GM12878 (cell line): Measurements from ENCODE around the gene NAV1. TPM values are rescaled to one million over a fixed set of nuclear protein-coding genes. Genes with fewer than 3 reads are reported as not detected.

Source experiments
- ATAC-seq: fragments of 200-7000 bp; cut with Tn5 transposase; 3 replicates; pipeline ENCODE4 v1.9.1; 2020; ENCODE audit warnings: mild to moderate bottlenecking, moderate library complexity
- BruUV-seq: library from RNA; stranded (reverse); fragments of 400-500 nt; replicated peaks from 2 replicates; lab custom pipeline; 2021; lab: Mats Ljungman, UMichigan
- CTCF ChIA-PET: fragments of 300-600 bp; sonication (Branson Sonifier 250); formaldehyde crosslinking; extraction: SDS; loops from one replicate; lab custom pipeline; 2021; ENCODE audit warnings: inconsistent platforms; lab: Yijun Ruan, JAX
- POLR2A ChIA-PET: fragments of 350-600 bp; formaldehyde crosslinking; extraction: SDS; loops from one replicate; lab custom pipeline; 2021; ENCODE audit warnings: inconsistent platforms; lab: Charles Lee
- RAD21 ChIA-PET: fragments of 300-600 bp; sonication (Branson Sonifier 250); formaldehyde crosslinking; loops from one replicate; lab custom pipeline; 2023; ENCODE audit warnings: antibody characterized with exemption; ENCODE audit not compliant: unreplicated experiment; lab: Charles Lee
- SMC1A ChIA-PET: fragments of 300-600 bp; sonication (Branson Sonifier 250); formaldehyde crosslinking; loops from one replicate; lab custom pipeline; 2023; ENCODE audit not compliant: unreplicated experiment, uncharacterized antibody; lab: Charles Lee
- DNase-seq: peaks from one replicate; pipeline ENCODE4 v3.0.0-alpha.2; 2011; ENCODE audit warnings: low read depth, low spot score
- FAIRE-seq: peaks from 3 replicates; lab custom pipeline; 2011; peaks lifted over from hg19 to GRCh38; lab: Jason Lieb, UNC
- H2AFZ ChIP-seq: 2 replicates; pipeline ENCODE4 v1.6.0; 2011; ENCODE audit warnings: low read depth, low read length, control low read depth; ENCODE audit not compliant: control insufficient read depth
- H3K27ac ChIP-seq: 2 replicates; pipeline ENCODE4 v1.5.1; 2011; ENCODE audit warnings: control low read depth; ENCODE audit not compliant: control insufficient read depth, insufficient read depth
- H3K27me3 ChIP-seq, 2 experiments: replicated peaks in 1 of 2; 2 replicates each; pipeline versions ENCODE4 v1.6.0 to v1.6.1; 2011; ENCODE audit warnings: low read length in 1 of 2; ENCODE audit not compliant: control insufficient read depth in 2 of 2, insufficient read depth in 2 of 2
- H3K36me3 ChIP-seq, 2 experiments: 2 replicates each; pipeline ENCODE4 v1.5.1; 2011; ENCODE audit warnings: low read length in 1 of 2; ENCODE audit not compliant: control insufficient read depth in 2 of 2, insufficient read depth in 2 of 2
- H3K4me1 ChIP-seq: 2 replicates; pipeline ENCODE4 v1.6.1; 2011; ENCODE audit warnings: mild to moderate bottlenecking, low read length, moderate library complexity, mixed read lengths; ENCODE audit not compliant: control insufficient read depth, insufficient read depth
- H3K4me2 ChIP-seq: 2 replicates; pipeline ENCODE4 v1.6.0; 2011; ENCODE audit warnings: control low read depth; ENCODE audit not compliant: control insufficient read depth, insufficient read depth
- H3K4me3 ChIP-seq: fragments of 200-600 bp; sonication (generic); 2 replicates; pipeline ENCODE4 v1.5.1; 2016
- H3K79me2 ChIP-seq: 2 replicates; pipeline ENCODE4 v1.6.0; 2011; ENCODE audit warnings: low read length; ENCODE audit not compliant: control insufficient read depth, insufficient read depth
- H3K9ac ChIP-seq: 2 replicates; pipeline ENCODE4 v1.8.0; 2011; ENCODE audit warnings: low read length, control low read depth, mixed read lengths; ENCODE audit not compliant: control insufficient read depth, insufficient read depth
- H3K9me3 ChIP-seq: replicated peaks from 3 replicates; pipeline ENCODE4 v1.5.1; 2011; ENCODE audit warnings: mild to moderate bottlenecking, low read length; ENCODE audit not compliant: control insufficient read depth, insufficient read depth
- H4K20me1 ChIP-seq: 2 replicates; pipeline ENCODE4 v1.6.0; 2011; ENCODE audit not compliant: control insufficient read depth, insufficient read depth
- BACH1 ChIP-seq: fragments of 450-650 bp; IDR thresholded peaks from 2 replicates; pipeline ENCODE4 v1.6.1; 2017; ENCODE audit warnings: mild to moderate bottlenecking, borderline replicate concordance
- EP300 ChIP-seq, 2 experiments: fragments of 150-350 bp in 1 of 2; IDR thresholded peaks; 2 replicates each; pipeline ENCODE4 v1.6.1; 2011 to 2012; ENCODE audit warnings: low read depth in 2 of 2, low read length in 2 of 2, borderline replicate concordance in 1 of 2, improper control_type of control experiment in 1 of 2, inconsistent platforms in 1 of 2; ENCODE audit not compliant: control insufficient read depth in 1 of 2
- IRF4 ChIP-seq: IDR thresholded peaks from 2 replicates; pipeline ENCODE4 v1.6.1; 2011; ENCODE audit warnings: low read depth, low read length
- NR2C2 ChIP-seq: IDR thresholded peaks from 2 replicates; pipeline ENCODE4 v1.6.1; 2011; ENCODE audit warnings: borderline replicate concordance, low read depth; ENCODE audit not compliant: control insufficient read depth, insufficient read length
- SMC3 ChIP-seq: IDR thresholded peaks from 2 replicates; pipeline ENCODE4 v1.6.1; 2011; ENCODE audit warnings: low read length, improper control_type of control experiment, borderline replicate concordance
- WGBS: methylation state at CpG from one replicate; pipeline ENCODE4 v1.1.6; 2016; ENCODE audit warnings: low lambda C conversion rate; ENCODE audit not compliant: insufficient replicate concordance, insufficient coverage; ENCODE audit errors: missing lambda C conversion rate; 5-methylcytosine and 5-hydroxymethylcytosine counted together
- in situ Hi-C: fragments of 300-500 bp; cut with MboI; formaldehyde crosslinking; loops from 9 replicates; pipeline ENCODE4 v1.14.3; 2018; ENCODE audit warnings: mixed read lengths
- intact Hi-C: fragments of 100-400 bp; cut with micrococcal nuclease; formaldehyde crosslinking; loops from one replicate; pipeline ENCODE4 v1.14.2; 2022; ENCODE audit not compliant: unreplicated experiment
- polyA plus RNA-seq, 11 experiments: library from polyadenylated mRNA; depleted of rRNA in 4 of 11; unstranded in 6 of 11; stranded (reverse) in 5 of 11; fragments of >200 nt; fragmentation: Nextera tagmentation in 4 of 11; fragmentation: Illumina TruSeq in 1 of 11; extraction: Ambion mirVana in 4 of 11; extraction: Trizol in 1 of 11; gene quantifications; 1 replicate in 1 of 11; 2 replicates in 10 of 11; pipeline versions ENCODE4 v1.2.1 to v1.2.3, GENCODE V29; 2011 to 2016; ENCODE audit warnings: inconsistent platforms in 2 of 11, missing spikeins in 2 of 11, low read depth in 1 of 11
- total RNA-seq, 4 experiments: library from RNA; depleted of rRNA in 3 of 4; stranded (reverse); fragments of >200 nt in 3 of 4; fragmentation: Illumina TruSeq in 1 of 4; extraction: Trizol in 1 of 4; gene quantifications; 2 replicates each; pipeline versions ENCODE4 v1.2.1 to v1.2.3, GENCODE V29; 2013 to 2021
- TF ChIP-seq, protein P1 (sequence below), 3 experiments: IDR thresholded peaks in 2 of 3; conservative IDR thresholded peaks in 1 of 3; 2 replicates each; pipeline ENCODE4 v1.5.1; 2011; ENCODE audit warnings: low read depth in 3 of 3, low read length in 3 of 3, mild to moderate bottlenecking in 3 of 3, control low read depth in 2 of 3, moderate library complexity in 2 of 3, inconsistent platforms in 1 of 3, mixed read lengths in 1 of 3; ENCODE audit not compliant: control insufficient read depth in 2 of 3, insufficient read depth in 1 of 3; ENCODE audit errors: extremely low read depth in 1 of 3

NAV1 gene
- total and polyA plus RNA-seq, 10 of the 15 experiments (the other 5 are each of a cell fraction or from before 2014, with no cell fraction given): 0.04 to 1.3 (median 0.36) TPM

DNA sequence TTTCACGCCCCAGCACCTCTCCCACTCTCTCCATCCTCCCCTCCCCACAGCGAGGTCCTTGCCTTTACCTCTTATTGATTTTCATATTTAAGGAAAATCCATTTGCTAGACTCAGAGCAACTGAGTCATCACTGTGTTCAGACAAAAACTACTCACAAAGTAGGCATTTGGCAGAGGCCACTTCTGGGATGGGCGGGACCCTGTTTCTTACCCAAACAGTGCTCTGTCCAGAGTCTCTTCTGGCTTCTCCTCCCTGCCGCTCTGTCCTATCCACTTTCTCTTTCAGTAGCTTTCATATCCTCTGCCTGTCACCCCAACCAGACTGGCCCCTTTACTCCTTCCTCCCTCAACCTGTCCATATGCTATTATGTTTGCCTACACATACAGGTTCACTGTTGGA lies 2.4 kb upstream of the NAV1 start:
- intact Hi-C loops: no loop called here
- ChIA-PET CTCF (interaction anchor here (0.7 to 2.2 kb wide), 3 partner anchors 11 to 23 kb away, joined by 3 to 9 read pairs (median 5); no protein-coding TSS in a partner anchor), RAD21 (interaction anchor here (1.4 kb wide), 1 partner anchor 88 kb away, joined by 5 read pairs; no protein-coding TSS in a partner anchor), SMC1A (interaction anchor here (1.4 kb wide), 1 partner anchor 13 kb away, joined by 3 read pairs; no protein-coding TSS in a partner anchor), POLR2A (no interaction called here)
- in situ Hi-C loops: no loop called here
- Histone ChIP-seq H3K27me3 (peaks cover 13 to 31% of the 10 kb centered on the region in 2 experiments), H3K79me2 (no peaks in the 10 kb centered on the region), H3K36me3 (no peaks in the 10 kb centered on the region), H3K4me3 (no peak overlapping the region), H4K20me1 (0 out of 2 replicates have a peak, but pooled peaks cover 5% of the 10 kb centered on the region), H3K9ac (no peak overlapping the region), H3K4me1 (no peaks in the 10 kb centered on the region), H3K27ac (no peak overlapping the region), H3K9me3 (no peaks in the 10 kb centered on the region), H2AFZ (no peak overlapping the region), H3K4me2 (no peak overlapping the region)
- DNase-seq: no peak
- ATAC-seq: no peak
- BruUV-seq: no TSS peak
- TF ChIP-seq BACH1: no peak
- TF ChIP-seq, protein P1, sequence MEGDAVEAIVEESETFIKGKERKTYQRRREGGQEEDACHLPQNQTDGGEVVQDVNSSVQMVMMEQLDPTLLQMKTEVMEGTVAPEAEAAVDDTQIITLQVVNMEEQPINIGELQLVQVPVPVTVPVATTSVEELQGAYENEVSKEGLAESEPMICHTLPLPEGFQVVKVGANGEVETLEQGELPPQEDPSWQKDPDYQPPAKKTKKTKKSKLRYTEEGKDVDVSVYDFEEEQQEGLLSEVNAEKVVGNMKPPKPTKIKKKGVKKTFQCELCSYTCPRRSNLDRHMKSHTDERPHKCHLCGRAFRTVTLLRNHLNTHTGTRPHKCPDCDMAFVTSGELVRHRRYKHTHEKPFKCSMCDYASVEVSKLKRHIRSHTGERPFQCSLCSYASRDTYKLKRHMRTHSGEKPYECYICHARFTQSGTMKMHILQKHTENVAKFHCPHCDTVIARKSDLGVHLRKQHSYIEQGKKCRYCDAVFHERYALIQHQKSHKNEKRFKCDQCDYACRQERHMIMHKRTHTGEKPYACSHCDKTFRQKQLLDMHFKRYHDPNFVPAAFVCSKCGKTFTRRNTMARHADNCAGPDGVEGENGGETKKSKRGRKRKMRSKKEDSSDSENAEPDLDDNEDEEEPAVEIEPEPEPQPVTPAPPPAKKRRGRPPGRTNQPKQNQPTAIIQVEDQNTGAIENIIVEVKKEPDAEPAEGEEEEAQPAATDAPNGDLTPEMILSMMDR (IDR thresholded peaks at IDR 0.05 in 2 of 3, conservative IDR thresholded peaks at IDR 0.05 in 1 of 3; ENCODE audit: control insufficient read depth in 2 of 3, extremely low read depth in 1 of 3, insufficient read depth in 1 of 3, low read depth in 3 of 3, low read length in 3 of 3): no peak
- no peak for TF ChIP-seq SMC3
- no peak for TF ChIP-seq IRF4
- TF ChIP-seq NR2C2: no peak
- TF ChIP-seq EP300 (IDR thresholded peaks at IDR 0.05; ENCODE audit: borderline replicate concordance in 1 of 2, control insufficient read depth in 1 of 2, low read depth in 2 of 2, low read length in 2 of 2): no peak
- no peak for FAIRE-seq
- 49% methylated on average over 4 of the region's 4 CpGs for WGBS
